Common myeloid progenitor, CD34-positive (primary cell): Measurements from ENCODE around the gene RNF225.
A peak's percentile ranks its signal among the peaks of the same experiment; 100 is the strongest.

Experiments used
- CTCF ChIA-PET: fragments of 350-600 bp; sonication (Branson Sonifier 250); formaldehyde crosslinking; loops from one replicate; lab custom pipeline; 2021; ENCODE audit warnings: antibody characterized with exemption; lab: Charles Lee
- POLR2A ChIA-PET: fragments of 350-600 bp; sonication (Branson Sonifier 250); formaldehyde crosslinking; loops from one replicate; lab custom pipeline; 2021; ENCODE audit warnings: antibody characterized with exemption; lab: Charles Lee
- DNase-seq, 3 donors: peaks; one replicate each; pipeline versions ENCODE4 v3.0.0 to v3.0.0-alpha.2; 2013
- H3K27ac ChIP-seq, 2 experiments: 1 replicate in 1 of 2; 2 replicates in 1 of 2; pipeline ENCODE4 v1.7.0; 2013; ENCODE audit warnings: inconsistent platforms in 2 of 2, low read length in 2 of 2, mild to moderate bottlenecking in 2 of 2, low read depth in 1 of 2, moderate library complexity in 1 of 2; ENCODE audit not compliant: severe bottlenecking in 2 of 2, insufficient read depth in 1 of 2, poor library complexity in 1 of 2
- H3K27me3 ChIP-seq, 5 experiments: replicated peaks in 2 of 5; 1 replicate in 3 of 5; 2 replicates in 2 of 5; pipeline versions ENCODE4 v1.6.1 to v1.7.0; 2013; ENCODE audit warnings: low read length in 4 of 5, mild to moderate bottlenecking in 2 of 5, moderate library complexity in 2 of 5, inconsistent platforms in 1 of 5; ENCODE audit not compliant: insufficient read depth in 5 of 5, control insufficient read depth in 4 of 5
- H3K36me3 ChIP-seq, 4 experiments: 1 replicate in 2 of 4; 2 replicates in 2 of 4; pipeline versions ENCODE4 v1.6.1 to v1.7.0; 2013; ENCODE audit warnings: low read length in 3 of 4, control low read depth in 1 of 4, mild to moderate bottlenecking in 1 of 4; ENCODE audit not compliant: control insufficient read depth in 4 of 4, insufficient read depth in 4 of 4
- H3K4me1 ChIP-seq, 4 experiments: 1 replicate in 3 of 4; 2 replicates in 1 of 4; pipeline versions ENCODE4 v1.6.1 to v1.7.1; 2013; ENCODE audit warnings: low read length in 3 of 4, mild to moderate bottlenecking in 3 of 4, control low read depth in 1 of 4, inconsistent platforms in 1 of 4, moderate library complexity in 1 of 4; ENCODE audit not compliant: control insufficient read depth in 4 of 4, insufficient read depth in 4 of 4; ENCODE audit errors: control extremely low read depth in 1 of 4
- H3K4me3 ChIP-seq, 7 experiments: 1 replicate in 4 of 7; 2 replicates in 3 of 7; pipeline versions ENCODE4 v1.5.1 to v1.7.0; 2013; ENCODE audit warnings: mild to moderate bottlenecking in 7 of 7, low read length in 6 of 7, moderate library complexity in 6 of 7, inconsistent platforms in 2 of 7, low read depth in 2 of 7, control low read depth in 1 of 7; ENCODE audit not compliant: insufficient read depth in 4 of 7, control insufficient read depth in 1 of 7; ENCODE audit errors: extremely low read depth in 1 of 7
- H3K9me3 ChIP-seq, 5 experiments: 1 replicate in 4 of 5; 2 replicates in 1 of 5; pipeline versions ENCODE4 v1.6.1 to v1.7.1; 2013; ENCODE audit warnings: low read length in 4 of 5, mild to moderate bottlenecking in 2 of 5, inconsistent platforms in 1 of 5, low read depth in 1 of 5, moderate library complexity in 1 of 5; ENCODE audit not compliant: control insufficient read depth in 4 of 5, insufficient read depth in 2 of 5; ENCODE audit errors: control extremely low read depth in 1 of 5
- WGBS: methylation state at CpG from one replicate; pipeline ENCODE4 v1.1.5; 2013; ENCODE audit not compliant: insufficient coverage; 5-methylcytosine and 5-hydroxymethylcytosine counted together

Gene RNF225

GRCh38 chr19:58408152-58409009 lies 12.9 kb downstream of the RNF225 start, which contains the start of gene ZNF584:
TSS of gene ZNF584 (plus strand) at chr19:58408649. CDS start at chr19:58409148, 499 bp downstream.
- Histone ChIP-seq H3K27me3 (no peaks in the 10 kb centered on the region), H3K36me3 (peaks cover 0 to 2% (median 0%) of the 10 kb centered on the region in 4 experiments), H3K27ac (peak within 1 kb of the TSS; percentile 59 to 92), H3K9me3 (no peaks in the 10 kb centered on the region), H3K4me3 (peak within 1 kb of the TSS; percentile 75 to 98 (median 89)), H3K4me1 (peaks cover 2 to 31% (median 26%) of the 10 kb centered on the region in 4 experiments)
- ChIA-PET CTCF (interaction anchor here (0.6 to 1.2 kb wide), 4 partner anchors 9 to 82 kb away, joined by 3 to 4 read pairs (median 4); partner anchors contain the start of genes ZNF497 and ZSCAN22), POLR2A (interaction anchor here (0.9 kb wide), 1 partner anchor 46 kb away, joined by 3 read pairs; the partner anchor contains the start of gene ZNF497)
- DNase-seq, result peak; percentile 95 to 97 (median 97)
- WGBS, result 0% methylated on average over 83 of the region's 100 CpGs

- peak in 2 of 3 donors; percentile 53 to 56 for DNase-seq
- Histone ChIP-seq H3K9me3 (no peaks in the 10 kb centered on the region), H3K4me3 (peak overlapping the region; percentile 75 to 98 (median 89)), H3K27me3 (no peaks in the 10 kb centered on the region), H3K36me3 (peaks cover 0 to 2% (median 0%) of the 10 kb centered on the region in 4 experiments), H3K4me1 (peaks cover 2 to 28% (median 25%) of the 10 kb centered on the region in 4 experiments), H3K27ac (peak overlapping the region; percentile 15 to 92)
- 3% methylated on average over 29 of the region's 34 CpGs for WGBS
- POLR2A ChIA-PET, result interaction anchor here (0.9 kb wide), 1 partner anchor 47 kb away, joined by 3 read pairs; the partner anchor contains the start of gene ZNF497
- CTCF ChIA-PET, result interaction anchor here (0.6 kb wide), 3 partner anchors 9 to 83 kb away, joined by 3 to 4 read pairs (median 3); partner anchors contain the start of genes ZNF497 and ZSCAN22
These were observed 13.7 kb downstream of the RNF225 start for GRCh38 chr19:58409010-58409790.

- peaks cover 0 to 30% (median 16%) of the 10 kb centered on the region in 5 experiments for H3K9me3 ChIP-seq
- no peaks in the 10 kb centered on the region for H3K27me3 ChIP-seq
- WGBS, result 100% methylated on average over 3 of the region's 5 CpGs
- H3K4me3 ChIP-seq, result peak overlapping the region in 1 of 7 experiments; percentile 30
- no peak overlapping the region for H3K27ac ChIP-seq
- no peaks in the 10 kb centered on the region for H3K4me1 ChIP-seq
- no peak for DNase-seq
- CTCF ChIA-PET, result interaction anchor here (0.9 kb wide), 1 partner anchor 9 kb away, joined by 4 read pairs; the partner anchor contains the start of gene ZNF584
- H3K36me3 ChIP-seq, result peaks cover 30 to 56% (median 51%) of the 10 kb centered on the region in 4 experiments
- POLR2A ChIA-PET, result no interaction called here
These were observed 21.1 kb downstream of the RNF225 start for GRCh38 chr19:58416604-58417003.

- Histone ChIP-seq H3K36me3 (peaks cover 30 to 57% (median 52%) of the 10 kb centered on the region in 4 experiments), H3K9me3 (peaks cover 0 to 30% (median 16%) of the 10 kb centered on the region in 5 experiments), H3K27me3 (no peaks in the 10 kb centered on the region), H3K4me1 (no peaks in the 10 kb centered on the region), H3K4me3 (peak overlapping the region in 1 of 7 experiments; percentile 30), H3K27ac (no peak overlapping the region)
- ChIA-PET POLR2A (no interaction called here), CTCF (interaction anchor here (0.9 to 1.1 kb wide), 2 partner anchors 9 to 15 kb away, joined by 3 to 4 read pairs; partner anchors contain the start of gene ZNF584)
- DNase-seq, result no peak
- WGBS, result 95% methylated on average over 4 of the region's 7 CpGs
These were observed 21.6 kb downstream of the RNF225 start for GRCh38 chr19:58417071-58417470.

GRCh38 chr19:58428617-58429016 lies 33.2 kb downstream of the RNF225 start:
- no peaks in the 10 kb centered on the region for H3K4me1 ChIP-seq
- no peaks in the 10 kb centered on the region for H3K27me3 ChIP-seq
- H3K4me3 ChIP-seq, result no peak overlapping the region
- H3K27ac ChIP-seq, result no peak overlapping the region
- H3K9me3 ChIP-seq, result peaks cover 17 to 65% (median 54%) of the 10 kb centered on the region in 5 experiments
- peaks cover 5 to 42% (median 21%) of the 10 kb centered on the region in 4 experiments for H3K36me3 ChIP-seq
- no CpG with 5 or more reads among the region's 1 CpG for WGBS
- ChIA-PET CTCF (no interaction called here), POLR2A (no interaction called here)
- DNase-seq, result no peak

GRCh38 chr19:58429745-58430144 lies 34.3 kb downstream of the RNF225 start:
- ChIA-PET POLR2A (interaction anchor here (0.8 kb wide), 1 partner anchor 11 kb away, joined by 4 read pairs; no protein-coding TSS in a partner anchor), CTCF (no interaction called here)
- Histone ChIP-seq H3K27ac (no peak overlapping the region), H3K27me3 (no peaks in the 10 kb centered on the region), H3K4me3 (no peak overlapping the region), H3K4me1 (no peaks in the 10 kb centered on the region), H3K9me3 (peaks cover 18 to 76% (median 65%) of the 10 kb centered on the region in 5 experiments), H3K36me3 (peaks cover 15 to 51% (median 33%) of the 10 kb centered on the region in 4 experiments)
- DNase-seq, result no peak
